ENCODE results near the gene UBE2R2.
A peak's percentile ranks its signal among the peaks of the same experiment; 100 is the strongest.

Gene UBE2R2

GRCh38 chr9:33885948-33886347, 69.0 kb downstream of the UBE2R2 start:
- DNase-seq = no peak

DNA sequence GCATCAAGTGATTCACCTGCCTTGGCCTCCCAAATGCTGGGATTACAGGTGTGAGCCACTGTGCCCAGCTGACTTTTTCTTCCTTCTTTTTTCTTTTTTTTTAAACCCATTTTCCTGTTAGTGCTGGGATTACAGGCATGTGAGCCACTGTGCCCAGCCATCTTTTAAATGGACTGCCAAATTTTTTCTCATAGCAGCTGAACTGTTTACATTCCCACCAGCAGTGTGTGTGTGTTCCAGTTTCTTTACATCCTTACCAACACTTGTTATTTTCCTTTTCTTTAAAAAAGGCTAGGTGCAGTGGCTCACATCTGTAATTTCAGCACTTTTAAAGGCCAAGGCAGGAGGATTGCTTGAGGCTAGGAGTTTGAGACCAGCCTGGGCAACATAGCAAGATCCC, 76.9 kb downstream of the UBE2R2 start:
- DNase-seq = no peak

- DNase-seq = no peak
Observed at GRCh38 chr9:33894316-33894715, 77.4 kb downstream of the UBE2R2 start.

DNA sequence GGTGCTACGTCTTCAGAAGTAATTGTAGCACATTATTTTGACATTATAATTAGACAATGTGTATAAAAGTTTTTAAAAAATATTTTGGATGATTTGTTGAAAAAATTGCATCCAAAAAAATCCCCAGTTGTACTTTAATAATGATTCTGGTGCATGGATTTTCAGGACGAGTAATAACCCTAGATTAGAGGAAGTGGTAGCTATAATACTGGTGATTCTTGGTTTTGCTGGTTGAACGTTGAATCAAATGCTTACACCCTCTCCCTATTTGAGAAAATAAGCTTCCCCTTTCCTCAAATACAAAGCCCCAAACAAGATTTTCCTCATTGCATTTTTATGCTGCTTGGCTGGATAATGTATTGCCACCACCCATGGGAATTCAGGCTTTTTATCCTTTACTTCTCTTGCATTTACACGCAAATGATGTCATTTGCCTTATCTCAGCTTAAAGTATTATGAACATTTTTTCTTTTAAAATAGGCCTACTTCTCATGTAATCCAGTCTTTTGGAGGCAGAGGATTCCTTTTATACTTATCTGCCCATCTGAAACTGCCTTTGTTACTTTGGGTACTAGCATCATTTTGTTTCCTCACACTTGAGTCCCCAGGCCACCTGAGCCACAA, 86.3 kb downstream of the UBE2R2 start:
- DNase-seq = no peak

DNA sequence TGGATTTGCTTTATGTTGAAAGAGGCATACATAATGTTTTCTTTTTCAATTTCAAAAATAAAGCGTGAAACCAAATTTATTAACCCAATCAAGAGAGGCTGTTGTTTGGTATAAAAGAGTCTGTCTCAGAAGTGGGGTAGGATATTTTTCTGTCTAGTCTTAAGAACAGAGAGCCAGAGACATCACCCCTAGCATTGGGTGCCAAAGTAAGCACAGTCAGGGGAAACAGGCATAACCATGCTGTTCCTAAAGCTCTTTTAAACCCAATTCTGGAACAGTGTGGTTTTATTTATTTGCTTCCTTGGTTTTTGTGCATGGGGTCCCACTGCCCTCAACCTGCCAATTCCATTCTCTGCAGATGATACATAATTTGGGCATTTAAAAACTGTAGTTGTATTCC, 88.2 kb downstream of the UBE2R2 start:
- DNase-seq = no peak

GRCh38 chr9:33906769-33907168, 89.8 kb downstream of the UBE2R2 start:
- DNase-seq = no peak

DNA sequence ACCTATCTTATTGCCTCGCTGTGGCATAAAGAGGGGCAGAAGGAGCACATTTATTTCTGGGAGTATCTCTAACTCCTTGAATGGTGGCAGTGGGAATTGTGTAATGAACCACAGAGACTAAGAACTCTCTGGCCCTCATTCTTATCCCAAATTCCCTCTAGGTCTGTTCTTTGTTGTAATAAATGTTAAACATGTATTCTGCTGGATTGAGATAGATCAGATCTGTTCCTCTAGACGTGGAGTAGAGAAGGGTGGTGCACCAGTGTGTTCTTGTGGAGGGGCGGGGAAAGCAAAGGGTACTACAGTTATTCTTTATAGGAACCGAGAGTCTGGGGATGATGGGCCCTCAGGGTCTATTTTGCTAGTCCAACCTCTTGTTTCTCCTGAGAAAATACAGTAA, 90.4 kb downstream of the UBE2R2 start:
- DNase-seq = no peak

DNA sequence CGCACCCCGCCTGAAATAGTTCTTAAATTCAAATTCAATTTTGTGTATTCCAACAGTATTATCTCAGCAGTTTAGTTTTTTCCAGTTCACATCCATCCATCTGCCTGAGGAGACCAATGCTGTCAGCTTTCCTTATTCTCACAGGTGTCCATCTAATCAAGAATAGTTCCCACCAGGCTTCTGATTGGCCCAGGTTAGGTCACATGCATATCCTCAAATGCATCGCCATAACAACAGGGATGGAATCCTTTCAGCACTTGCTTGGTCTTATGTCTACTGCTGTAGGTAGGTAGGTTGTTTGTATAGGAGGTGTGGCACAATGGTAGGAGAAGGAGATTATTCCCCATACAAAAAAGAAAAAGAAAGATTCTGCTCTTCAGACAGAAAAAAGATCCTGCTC, 91.2 kb downstream of the UBE2R2 start:
- DNase-seq = peak in 1 of 3 experiments; percentile 6

DNA sequence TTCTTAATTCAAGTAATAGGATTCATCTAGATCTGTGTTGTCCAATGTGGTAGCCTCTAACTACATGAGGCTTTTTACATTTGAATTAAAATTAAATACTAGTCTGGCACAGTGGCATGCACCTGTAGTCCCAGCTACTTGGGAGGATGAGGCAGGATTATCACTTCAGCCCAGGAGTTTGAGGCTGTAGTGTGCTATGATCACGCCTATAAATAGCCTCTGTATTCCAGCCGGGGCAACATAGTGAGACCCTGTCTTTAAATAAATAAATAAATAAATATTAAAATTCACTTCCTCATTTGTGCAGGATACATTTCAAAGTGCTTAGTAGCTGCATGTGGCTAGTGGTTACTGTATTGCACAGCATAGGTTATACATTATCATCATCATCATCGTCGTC, 91.8 kb downstream of the UBE2R2 start:
- DNase-seq = no peak

- DNase-seq = no peak
Observed at GRCh38 chr9:33913541-33913940, 96.6 kb downstream of the UBE2R2 start.

DNA sequence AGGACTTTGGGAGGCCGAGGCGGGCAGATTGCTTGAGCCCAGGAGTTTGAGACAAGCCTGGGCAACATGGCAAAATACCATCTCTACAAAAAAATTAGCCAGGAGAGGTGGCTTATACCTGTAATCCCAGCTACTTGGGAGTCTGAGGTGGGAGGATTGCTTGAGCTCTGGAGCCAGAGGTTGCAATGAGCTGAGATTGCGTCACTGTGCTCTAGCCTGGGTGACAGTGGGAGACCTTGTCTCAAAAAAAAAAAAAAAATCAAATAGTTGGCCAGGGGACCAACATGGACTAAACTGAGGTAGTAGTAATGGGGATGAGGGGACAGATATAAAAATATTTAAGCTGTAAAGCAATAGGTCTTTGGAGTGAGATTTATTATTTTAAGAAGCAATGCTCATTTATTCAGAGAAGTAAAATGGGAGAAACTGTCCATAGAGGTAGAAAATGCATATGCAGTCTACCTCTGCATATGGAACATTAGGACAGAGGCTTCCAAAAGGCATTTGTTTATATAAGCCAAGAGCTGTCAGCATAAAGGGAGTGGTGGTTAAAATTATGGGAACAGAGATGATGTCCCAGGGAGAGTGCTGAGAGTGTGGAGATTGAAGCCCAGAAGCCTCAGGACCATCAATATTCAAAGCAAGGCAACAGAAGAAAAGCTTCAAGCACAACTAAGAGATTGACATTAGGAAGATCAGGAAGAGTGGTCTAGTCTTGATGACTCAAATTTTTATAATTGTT, 98.1 kb downstream of the UBE2R2 start:
- no peak for DNase-seq

- DNase-seq = no peak
Observed at GRCh38 chr9:33917036-33917435, 100.1 kb downstream of the UBE2R2 start.

DNA sequence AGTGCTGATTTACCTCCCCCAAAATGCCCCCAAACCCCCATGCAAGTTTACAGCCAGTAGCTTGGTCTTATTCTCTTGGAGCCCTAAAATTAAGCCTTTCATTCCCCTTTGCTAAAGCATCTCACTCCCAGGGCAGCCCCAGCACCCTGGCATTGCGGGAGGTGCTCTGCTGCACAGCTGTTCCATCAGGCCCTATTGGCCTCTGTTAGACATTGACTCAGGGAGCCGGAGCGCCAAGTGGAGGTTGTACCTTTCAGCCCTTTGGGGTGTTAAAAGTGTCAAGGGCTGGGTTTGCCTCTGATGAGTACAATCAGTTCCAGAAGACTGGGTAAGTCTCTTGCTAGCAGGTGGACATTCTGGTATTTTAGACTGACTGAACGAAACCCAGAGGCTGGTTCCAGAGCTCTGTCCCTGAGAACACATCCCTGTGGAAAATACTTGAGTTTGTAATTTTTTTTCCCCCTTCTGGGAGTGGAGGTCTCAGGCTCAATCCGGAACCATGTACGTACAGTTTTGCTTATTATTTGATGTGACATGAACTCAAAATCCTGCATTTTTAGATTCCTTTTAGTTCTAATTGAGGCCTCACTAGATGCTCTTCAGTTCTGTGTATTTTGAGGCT, 102.4 kb downstream of the UBE2R2 start:
- no peak for DNase-seq

DNA sequence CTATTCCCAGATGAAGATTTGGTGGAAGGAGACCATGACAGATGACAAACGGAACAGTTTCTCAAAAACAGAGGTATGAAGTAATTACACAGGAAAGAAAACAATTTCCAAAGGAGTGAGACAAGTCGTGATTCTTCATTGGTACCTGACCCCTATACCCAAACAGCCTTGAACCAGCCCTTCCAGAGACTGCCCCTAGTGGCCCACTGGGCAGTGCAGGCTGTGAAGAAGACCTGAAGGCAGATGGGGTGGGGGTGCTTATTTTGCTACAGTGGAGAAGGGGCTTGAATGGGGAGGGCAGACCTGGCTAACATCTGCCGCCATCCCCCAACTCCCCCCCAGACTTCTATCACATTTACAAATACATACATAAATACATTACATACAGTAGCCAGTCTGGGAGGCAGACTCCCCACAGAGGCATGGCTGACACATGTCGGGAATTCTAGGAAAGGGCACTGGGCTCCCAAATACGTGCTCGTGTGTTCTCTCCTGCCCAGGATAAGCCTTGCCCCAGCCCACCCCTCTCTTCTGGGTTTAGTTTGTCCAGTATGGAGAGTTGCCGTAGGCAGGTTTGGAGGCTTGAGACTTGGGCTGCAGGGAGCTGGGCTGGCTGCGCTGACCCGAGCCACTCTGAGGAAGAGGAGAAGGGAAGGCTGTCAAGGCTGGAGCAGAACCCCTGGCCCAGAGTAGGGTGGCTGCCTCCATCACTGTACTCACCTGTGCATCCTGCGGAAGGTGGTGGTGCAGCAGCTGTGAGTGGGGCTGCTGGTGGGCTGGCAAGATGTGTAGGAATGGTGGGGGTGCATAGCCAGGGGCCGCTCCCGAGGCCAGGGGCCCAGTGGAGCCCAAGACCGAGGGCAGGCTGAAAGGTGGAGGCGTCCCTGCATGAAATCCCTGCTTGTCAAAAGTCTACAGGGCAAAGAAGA, 105.3 kb downstream of the UBE2R2 start:
- DNase-seq = peak in 1 of 3 experiments; percentile 4

DNA sequence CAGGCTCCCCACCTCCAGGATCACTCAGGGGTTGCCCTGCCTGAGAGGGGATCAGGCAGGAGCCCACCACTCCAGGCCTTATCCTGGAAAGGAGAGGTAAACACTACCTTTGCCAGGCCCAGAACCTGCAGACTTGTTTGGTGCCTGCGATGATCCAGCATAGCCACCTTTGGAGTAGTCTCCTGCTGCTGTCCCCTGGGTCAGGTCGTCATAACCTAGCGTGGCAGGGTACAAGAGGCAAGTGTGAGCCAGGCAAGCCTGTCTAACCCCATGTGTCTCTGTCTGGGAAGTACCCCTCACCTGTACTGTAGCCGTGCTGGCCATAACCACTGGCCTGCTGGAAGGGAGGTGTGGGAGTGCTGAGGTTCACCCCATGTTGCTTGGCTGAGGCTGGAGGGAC, 106.1 kb downstream of the UBE2R2 start:
- no peak for DNase-seq

GRCh38 chr9:33923998-33924701, 107.2 kb downstream of the UBE2R2 start:
- no peak for DNase-seq

DNA sequence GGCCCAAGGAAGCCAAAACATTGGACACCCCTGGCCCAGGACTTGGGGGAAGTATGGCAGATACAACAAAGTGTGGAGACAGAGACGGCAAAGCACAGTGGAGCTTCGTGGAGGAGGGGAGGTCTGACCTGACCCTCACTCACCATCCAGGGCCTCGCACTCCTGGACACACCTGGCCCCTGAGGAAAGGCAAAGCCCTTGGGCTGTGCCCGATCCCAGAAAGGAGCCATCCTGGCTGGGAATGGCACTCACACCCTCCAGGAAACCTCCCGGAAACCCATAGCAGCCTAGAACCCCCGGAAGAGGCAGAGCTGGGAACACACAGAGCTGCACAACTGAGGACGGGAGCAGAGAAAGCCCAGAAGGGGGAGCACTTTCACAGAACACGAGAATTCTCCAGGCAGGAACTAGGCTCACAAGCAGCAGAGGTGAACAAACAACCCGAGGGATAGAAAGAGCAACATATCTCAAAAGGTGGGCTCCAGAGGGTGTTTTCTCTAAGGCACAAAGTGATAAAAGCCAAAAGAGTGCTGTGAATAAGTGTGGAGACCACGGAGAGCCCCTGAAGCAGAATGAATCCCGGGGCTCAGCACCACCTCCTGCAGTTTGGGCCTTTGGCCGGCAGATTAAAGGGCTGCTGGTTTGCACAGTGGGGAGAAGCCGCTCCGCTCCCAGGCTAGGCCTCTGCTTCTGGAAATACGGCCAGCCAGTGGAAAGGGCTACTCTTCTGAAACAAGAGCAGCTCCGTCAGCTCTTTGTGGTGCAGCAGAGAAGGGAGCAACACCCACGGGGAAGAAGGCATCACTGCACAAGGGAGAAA, 108.2 kb downstream of the UBE2R2 start:
- DNase-seq = peak in 2 of 3 experiments; percentile 12 to 44

DNA sequence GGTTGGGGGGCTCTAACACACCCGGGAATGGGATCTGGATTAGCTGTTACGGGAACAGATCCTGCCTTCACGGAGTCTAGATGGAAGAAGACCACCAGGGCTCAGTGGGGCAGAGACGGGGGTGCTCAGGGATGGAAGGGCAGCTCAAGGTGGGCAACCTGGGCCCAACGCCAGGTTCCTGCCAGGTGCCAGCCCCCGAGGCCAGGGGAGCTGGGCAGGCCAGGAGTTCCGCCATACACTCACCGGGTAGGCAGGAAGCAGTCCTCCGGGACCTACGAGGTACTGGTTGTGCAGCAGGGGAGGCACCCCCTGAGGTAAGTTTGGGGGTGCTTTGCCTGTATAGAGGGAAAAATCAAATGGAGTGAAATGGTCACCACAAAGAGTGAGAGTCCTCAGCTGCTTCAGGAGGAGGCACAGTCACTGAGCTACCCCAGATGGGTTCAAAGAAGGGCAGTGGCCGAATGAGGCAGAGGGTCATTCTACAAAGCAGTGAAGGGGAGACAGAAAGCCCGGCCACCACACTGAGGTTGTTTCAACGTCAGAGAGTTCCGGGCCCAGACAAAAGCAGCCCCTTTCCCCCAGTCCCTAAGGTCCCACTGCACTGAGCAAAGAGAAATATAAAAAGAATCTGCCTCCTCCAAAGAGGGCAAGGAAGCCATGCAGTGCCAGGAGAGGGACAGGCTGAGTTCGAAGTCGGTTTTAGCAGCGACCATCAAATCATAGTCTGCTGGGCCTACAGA, 110.0 kb downstream of the UBE2R2 start:
- DNase-seq = no peak

GRCh38 chr9:33927694-33928093, 110.7 kb downstream of the UBE2R2 start:
- DNase-seq = no peak

- DNase-seq = no peak
Observed at GRCh38 chr9:33931326-33931725, 114.4 kb downstream of the UBE2R2 start.
